ENCODE results near the gene LDB3. TPM values are rescaled to one million over a fixed set of nuclear protein-coding genes. Genes with fewer than 3 reads are reported as not detected.

LDB3 gene
- total and polyA plus RNA-seq, 11 donors: 165 to 1,759 (median 1,273) TPM

DNA sequence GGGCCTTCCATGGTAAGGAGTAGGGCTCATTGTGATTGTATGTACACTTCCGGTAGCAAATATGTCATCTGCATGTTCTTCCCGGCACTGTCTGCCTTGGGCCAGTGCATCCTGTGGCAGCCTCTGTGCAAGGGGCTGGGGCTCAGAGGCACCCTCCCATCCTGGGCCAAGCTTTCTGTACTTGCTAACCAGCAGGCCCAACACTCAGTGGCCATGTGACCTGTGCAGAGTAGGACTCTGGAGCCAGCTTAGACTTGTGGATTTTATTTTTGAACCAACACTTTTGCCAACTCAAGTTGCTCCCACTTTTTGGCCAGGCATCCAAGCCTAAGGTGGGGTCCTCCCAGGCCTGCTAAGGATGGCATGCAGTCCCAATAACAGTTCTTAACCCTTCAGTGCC lies 25.0 kb downstream of the LDB3 start:
- H3K27me3 ChIP-seq: no peaks in the 10 kb centered on the region
- H3K4me3 ChIP-seq: peak overlapping the region in 1 of 12 donors; percentile 6
- H3K4me1 ChIP-seq: peaks cover 0 to 50% (median 20%) of the 10 kb centered on the region in 12 donors
- intact Hi-C loops (cut with DNase I): loop anchor here in 3 of 10 donors (5.0 kb wide), 2 partner anchors 204 to 209 kb away; no protein-coding TSS in a partner anchor
- peaks cover 0 to 50% (median 12%) of the 10 kb centered on the region in 9 donors for H3K36me3 ChIP-seq
- TF ChIP-seq, protein P1, sequence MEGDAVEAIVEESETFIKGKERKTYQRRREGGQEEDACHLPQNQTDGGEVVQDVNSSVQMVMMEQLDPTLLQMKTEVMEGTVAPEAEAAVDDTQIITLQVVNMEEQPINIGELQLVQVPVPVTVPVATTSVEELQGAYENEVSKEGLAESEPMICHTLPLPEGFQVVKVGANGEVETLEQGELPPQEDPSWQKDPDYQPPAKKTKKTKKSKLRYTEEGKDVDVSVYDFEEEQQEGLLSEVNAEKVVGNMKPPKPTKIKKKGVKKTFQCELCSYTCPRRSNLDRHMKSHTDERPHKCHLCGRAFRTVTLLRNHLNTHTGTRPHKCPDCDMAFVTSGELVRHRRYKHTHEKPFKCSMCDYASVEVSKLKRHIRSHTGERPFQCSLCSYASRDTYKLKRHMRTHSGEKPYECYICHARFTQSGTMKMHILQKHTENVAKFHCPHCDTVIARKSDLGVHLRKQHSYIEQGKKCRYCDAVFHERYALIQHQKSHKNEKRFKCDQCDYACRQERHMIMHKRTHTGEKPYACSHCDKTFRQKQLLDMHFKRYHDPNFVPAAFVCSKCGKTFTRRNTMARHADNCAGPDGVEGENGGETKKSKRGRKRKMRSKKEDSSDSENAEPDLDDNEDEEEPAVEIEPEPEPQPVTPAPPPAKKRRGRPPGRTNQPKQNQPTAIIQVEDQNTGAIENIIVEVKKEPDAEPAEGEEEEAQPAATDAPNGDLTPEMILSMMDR (IDR thresholded peaks at IDR 0.05): no peak
- TF ChIP-seq POLR2A (IDR thresholded peaks at IDR 0.05): no peak
- ATAC-seq (no peak), DNase-seq (no peak)
- H3K27ac ChIP-seq: peak overlapping the region in 7 of 12 donors; percentile 5 to 99 (median 68)
- no peaks in the 10 kb centered on the region for H3K9me3 ChIP-seq
- WGBS, 4 donors: 49 to 81% (median 63%) methylated on average over 2 of the region's 2 CpGs

DNA sequence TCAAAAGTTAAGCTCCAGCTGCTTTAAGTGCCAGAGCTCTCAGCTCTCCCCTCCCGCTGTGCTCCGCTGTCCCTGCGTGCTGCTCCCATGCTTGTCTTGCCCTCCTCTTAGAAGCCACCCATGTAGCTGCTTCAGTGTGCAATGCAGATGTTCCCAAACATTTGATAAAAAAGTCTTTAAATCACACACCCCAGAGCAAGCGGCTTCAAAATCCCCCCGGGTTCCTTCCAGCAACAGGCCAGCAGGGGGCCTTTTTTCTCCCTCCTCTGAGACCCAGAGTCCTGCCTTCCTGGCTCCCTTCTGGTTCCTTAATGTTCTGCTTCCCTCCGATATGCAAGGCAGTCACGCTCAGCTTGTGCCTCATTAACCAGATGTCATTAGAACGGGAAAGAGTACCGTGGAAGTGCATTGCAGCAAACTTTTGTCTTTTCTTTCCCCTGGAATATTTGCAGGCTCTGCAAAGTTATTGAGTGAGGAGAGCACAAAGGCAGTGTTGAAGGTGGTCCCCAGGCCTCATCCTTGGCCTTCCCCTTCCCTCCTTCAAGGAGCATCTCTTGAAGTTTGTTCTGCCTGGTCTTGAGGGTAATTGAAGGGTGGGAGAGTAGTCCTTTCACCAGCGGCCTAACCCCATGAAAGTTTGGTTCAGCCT lies 25.5 kb downstream of the LDB3 start:
- H3K36me3 ChIP-seq: peaks cover 0 to 56% (median 18%) of the 10 kb centered on the region in 9 donors
- peaks cover 0 to 45% (median 18%) of the 10 kb centered on the region in 12 donors for H3K4me1 ChIP-seq
- WGBS, 4 donors: 25 to 27% (median 26%) methylated on average over 10 of the region's 10 CpGs
- no peaks in the 10 kb centered on the region for H3K9me3 ChIP-seq
- peak overlapping the region in 1 of 12 donors; percentile 6 for H3K4me3 ChIP-seq
- DNase-seq (no peak), ATAC-seq (no peak)
- peak overlapping the region in 7 of 12 donors; percentile 5 to 99 (median 68) for H3K27ac ChIP-seq
- no peaks in the 10 kb centered on the region for H3K27me3 ChIP-seq
- TF ChIP-seq POLR2A (IDR thresholded peaks at IDR 0.05): no peak
- TF ChIP-seq, protein P1 (IDR thresholded peaks at IDR 0.05): peak; percentile 31 to 73 (median 53)
- intact Hi-C loops (cut with DNase I): loop anchor here in 3 of 10 donors (5.0 kb wide), 2 partner anchors 203 to 208 kb away; no protein-coding TSS in a partner anchor

DNA sequence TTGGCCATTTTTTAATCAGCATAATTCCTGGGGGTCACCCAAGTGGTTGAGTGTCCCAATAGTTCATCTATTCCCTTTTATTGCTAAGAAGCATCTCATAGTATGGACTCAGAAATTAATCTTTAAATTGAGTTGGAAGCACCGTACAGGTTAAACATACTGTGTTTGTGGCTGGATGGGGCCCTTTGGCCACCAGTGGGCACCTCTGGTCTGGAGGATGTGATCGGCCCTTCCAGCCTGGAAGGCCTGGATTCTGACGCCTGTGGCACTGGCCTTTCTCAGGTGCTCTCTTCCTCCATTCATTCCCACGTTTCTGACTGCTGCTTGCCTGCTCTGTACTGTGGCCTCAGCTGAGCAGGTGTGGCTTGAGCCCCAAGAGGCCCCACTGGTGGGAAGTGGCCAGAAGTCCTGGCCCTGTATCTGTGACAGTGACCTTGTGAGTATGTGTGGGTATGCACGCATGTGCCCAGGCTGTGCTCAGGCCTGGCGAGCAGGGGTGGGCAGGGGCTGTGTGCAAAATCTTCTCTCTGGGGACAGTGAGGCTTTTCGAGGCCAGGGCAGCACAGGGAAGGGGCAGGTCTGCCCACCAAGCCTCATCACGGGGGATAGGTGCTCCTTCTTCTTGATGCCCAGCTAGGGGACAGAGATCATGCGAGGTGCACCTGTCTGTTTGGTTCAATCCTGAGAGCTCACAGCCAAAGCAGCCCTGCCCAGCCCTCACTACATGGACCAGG lies 30.1 kb downstream of the LDB3 start:
- H3K27me3 ChIP-seq: no peaks in the 10 kb centered on the region
- H3K4me3 ChIP-seq: no peak overlapping the region
- no peak for TF ChIP-seq POLR2A (IDR thresholded peaks at IDR 0.05)
- TF ChIP-seq, protein P1 (IDR thresholded peaks at IDR 0.05): peak in 1 of 12 donors; percentile 4
- WGBS, 4 donors: 63 to 68% (median 66%) methylated on average over 7 to 9 of the region's 9 CpGs
- DNase-seq (peak in 1 of 5 donors; percentile 30), ATAC-seq (peak in 1 of 4 donors; percentile 1)
- H3K9me3 ChIP-seq: no peaks in the 10 kb centered on the region
- intact Hi-C loops (cut with DNase I): no loop called here
- peaks cover 0 to 27% (median 11%) of the 10 kb centered on the region in 12 donors for H3K4me1 ChIP-seq
- H3K36me3 ChIP-seq: peaks cover 0 to 91% (median 37%) of the 10 kb centered on the region in 9 donors
- peak overlapping the region in 7 of 12 donors; percentile 1 to 42 (median 17) for H3K27ac ChIP-seq

DNA sequence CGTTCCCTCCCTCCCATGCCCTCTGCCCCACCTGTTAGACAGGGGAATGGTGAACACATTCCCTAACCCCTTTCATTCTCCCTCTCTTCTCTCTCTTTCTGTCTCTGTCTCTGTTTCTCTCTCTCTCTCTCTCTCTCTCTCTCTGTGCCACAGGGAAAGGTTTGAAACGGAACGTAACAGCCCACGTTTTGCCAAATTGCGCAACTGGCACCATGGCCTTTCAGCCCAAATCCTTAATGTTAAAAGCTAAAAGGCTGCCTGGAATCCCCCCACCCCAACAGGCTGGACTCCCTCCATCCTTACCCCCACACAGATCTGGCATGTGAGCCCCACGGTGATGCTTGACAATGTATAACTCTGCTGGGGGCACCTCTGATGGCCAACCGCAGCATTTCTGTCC lies 30.8 kb downstream of the LDB3 start:
- Histone ChIP-seq H3K27me3 (no peaks in the 10 kb centered on the region), H3K4me3 (no peak overlapping the region), H3K9me3 (no peaks in the 10 kb centered on the region), H3K4me1 (peaks cover 0 to 24% (median 3%) of the 10 kb centered on the region in 12 donors), H3K27ac (peak overlapping the region in 4 of 12 donors; percentile 6 to 42 (median 28)), H3K36me3 (peaks cover 0 to 93% (median 37%) of the 10 kb centered on the region in 9 donors)
- intact Hi-C loops (cut with DNase I): no loop called here
- ATAC-seq (no peak), DNase-seq (no peak)
- no peak for TF ChIP-seq POLR2A (IDR thresholded peaks at IDR 0.05)
- TF ChIP-seq, protein P1 (IDR thresholded peaks at IDR 0.05): no peak
- WGBS, 4 donors: 76 to 85% (median 83%) methylated on average over 6 to 7 of the region's 7 CpGs

Data from heart left ventricle (tissue), 16 donors.